Vagina (tissue), 2 donors: ENCODE data around the gene ALK. TPM values are rescaled to one million over a fixed set of nuclear protein-coding genes. Genes with fewer than 3 reads are reported as not detected.

Experiments
- DNase-seq, 2 donors: peaks; one replicate each; pipeline ENCODE4 v3.0.0-alpha.2; 2017; ENCODE audit errors: extremely low spot score in 2 of 2
- H3K27ac ChIP-seq: fragments of 200-600 bp; sonication (generic); one replicate; pipeline ENCODE4 v1.5.1; 2019
- H3K27me3 ChIP-seq: fragments of 200-600 bp; sonication (generic); one replicate; pipeline ENCODE4 v1.5.1; 2019
- H3K36me3 ChIP-seq, 2 donors: fragments of 200-600 bp; sonication (generic); one replicate each; pipeline ENCODE4 v1.5.1; 2017 to 2019
- H3K4me1 ChIP-seq: fragments of 200-600 bp; sonication (generic); one replicate; pipeline ENCODE4 v1.5.1; 2019
- H3K4me3 ChIP-seq, 2 donors: fragments of 200-600 bp; sonication (generic); 1 replicate in 1 of 2; 2 replicates in 1 of 2; pipeline ENCODE4 v1.5.1; 2016 to 2019
- H3K9me3 ChIP-seq: fragments of 200-600 bp; sonication (generic); one replicate; pipeline ENCODE4 v1.5.1; 2019
- POLR2A ChIP-seq, 2 donors: fragments of 450-650 bp; IDR thresholded peaks; one replicate each; pipeline ENCODE4 v1.6.1; 2017; ENCODE audit warnings: antibody characterized with exemption in 2 of 2, mild to moderate bottlenecking in 2 of 2, moderate library complexity in 2 of 2
- POLR2AphosphoS5 ChIP-seq, 2 donors: sonication (generic); formaldehyde crosslinking; IDR thresholded peaks; one replicate each; pipeline ENCODE4 v1.9.0; 2017; ENCODE audit warnings: antibody characterized with exemption in 2 of 2, mild to moderate bottlenecking in 2 of 2, low read depth in 1 of 2; ENCODE audit not compliant: insufficient read depth in 1 of 2
- intact Hi-C: fragments of 100-400 bp; cut with DNase I; formaldehyde crosslinking; loops from one replicate; pipeline ENCODE4 v1.15.1; 2023
- total RNA-seq: library from RNA; depleted of rRNA; stranded (reverse); fragments of >200 nt; gene quantifications from one replicate; pipeline ENCODE4 v1.2.3, GENCODE V29; 2016
- TF ChIP-seq, protein P1 (sequence below), 3 experiments: fragments of 450-650 bp in 2 of 3; fragments of 200-600 bp in 1 of 3; sonication (generic) in 1 of 3; IDR thresholded peaks; one replicate each; pipeline ENCODE4 v1.5.1; 2017 to 2019; ENCODE audit warnings: antibody characterized with exemption in 3 of 3, mild to moderate bottlenecking in 2 of 3, moderate library complexity in 2 of 3

The ALK gene
- total RNA-seq, 1 donor from 2014 or later: 0.74 TPM

DNA sequence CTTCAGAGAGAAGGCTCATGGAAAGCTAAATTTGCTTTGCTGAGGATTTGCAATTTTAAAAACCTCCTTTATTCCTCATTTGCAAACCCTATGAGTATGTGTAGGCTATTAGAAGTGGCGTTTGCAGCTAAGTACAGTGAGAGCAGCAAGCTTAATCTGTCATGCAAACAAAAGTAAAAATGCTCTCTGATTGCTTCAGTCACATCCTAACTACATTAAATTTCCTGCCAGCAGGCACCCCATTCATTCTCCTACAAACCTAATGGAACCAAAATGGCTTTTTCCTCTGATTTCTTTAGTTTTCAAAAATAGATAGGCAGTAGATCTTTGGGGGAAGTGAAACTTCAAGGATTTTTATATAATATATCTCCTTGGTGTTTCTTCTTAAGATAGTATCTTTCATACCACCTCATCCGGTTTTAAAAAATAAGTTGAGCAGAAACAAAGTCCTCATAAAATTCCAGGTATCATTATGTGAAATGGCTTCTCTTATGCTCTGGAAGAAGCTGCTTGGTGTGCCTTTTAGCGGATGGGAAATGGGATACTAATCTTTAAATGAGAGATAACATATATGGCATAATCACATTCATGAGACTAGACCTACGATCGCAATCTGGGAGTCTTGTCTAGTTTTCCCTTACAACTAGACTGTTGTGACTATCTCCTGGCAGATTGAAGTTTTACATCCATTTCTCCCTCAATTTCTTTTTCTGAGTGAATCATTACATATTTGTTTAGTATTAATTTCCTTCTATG is 757.1 kb downstream of the ALK start:
- H3K4me3 ChIP-seq: no peak overlapping the region
- H3K36me3 ChIP-seq: peaks cover 0 to 20% of the 10 kb centered on the region in 2 donors
- H3K4me1 ChIP-seq: no peaks in the 10 kb centered on the region
- no peaks in the 10 kb centered on the region for H3K9me3 ChIP-seq
- TF ChIP-seq POLR2AphosphoS5 (IDR thresholded peaks at IDR 0.05; ENCODE audit: insufficient read depth in 1 of 2, low read depth in 1 of 2) (no peak), POLR2A (IDR thresholded peaks at IDR 0.05) (no peak)
- TF ChIP-seq, protein P1, sequence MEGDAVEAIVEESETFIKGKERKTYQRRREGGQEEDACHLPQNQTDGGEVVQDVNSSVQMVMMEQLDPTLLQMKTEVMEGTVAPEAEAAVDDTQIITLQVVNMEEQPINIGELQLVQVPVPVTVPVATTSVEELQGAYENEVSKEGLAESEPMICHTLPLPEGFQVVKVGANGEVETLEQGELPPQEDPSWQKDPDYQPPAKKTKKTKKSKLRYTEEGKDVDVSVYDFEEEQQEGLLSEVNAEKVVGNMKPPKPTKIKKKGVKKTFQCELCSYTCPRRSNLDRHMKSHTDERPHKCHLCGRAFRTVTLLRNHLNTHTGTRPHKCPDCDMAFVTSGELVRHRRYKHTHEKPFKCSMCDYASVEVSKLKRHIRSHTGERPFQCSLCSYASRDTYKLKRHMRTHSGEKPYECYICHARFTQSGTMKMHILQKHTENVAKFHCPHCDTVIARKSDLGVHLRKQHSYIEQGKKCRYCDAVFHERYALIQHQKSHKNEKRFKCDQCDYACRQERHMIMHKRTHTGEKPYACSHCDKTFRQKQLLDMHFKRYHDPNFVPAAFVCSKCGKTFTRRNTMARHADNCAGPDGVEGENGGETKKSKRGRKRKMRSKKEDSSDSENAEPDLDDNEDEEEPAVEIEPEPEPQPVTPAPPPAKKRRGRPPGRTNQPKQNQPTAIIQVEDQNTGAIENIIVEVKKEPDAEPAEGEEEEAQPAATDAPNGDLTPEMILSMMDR (IDR thresholded peaks at IDR 0.05): no peak
- no peak overlapping the region for H3K27ac ChIP-seq
- H3K27me3 ChIP-seq: no peaks in the 10 kb centered on the region
- DNase-seq: no peak
- intact Hi-C loops: no loop called here

DNA sequence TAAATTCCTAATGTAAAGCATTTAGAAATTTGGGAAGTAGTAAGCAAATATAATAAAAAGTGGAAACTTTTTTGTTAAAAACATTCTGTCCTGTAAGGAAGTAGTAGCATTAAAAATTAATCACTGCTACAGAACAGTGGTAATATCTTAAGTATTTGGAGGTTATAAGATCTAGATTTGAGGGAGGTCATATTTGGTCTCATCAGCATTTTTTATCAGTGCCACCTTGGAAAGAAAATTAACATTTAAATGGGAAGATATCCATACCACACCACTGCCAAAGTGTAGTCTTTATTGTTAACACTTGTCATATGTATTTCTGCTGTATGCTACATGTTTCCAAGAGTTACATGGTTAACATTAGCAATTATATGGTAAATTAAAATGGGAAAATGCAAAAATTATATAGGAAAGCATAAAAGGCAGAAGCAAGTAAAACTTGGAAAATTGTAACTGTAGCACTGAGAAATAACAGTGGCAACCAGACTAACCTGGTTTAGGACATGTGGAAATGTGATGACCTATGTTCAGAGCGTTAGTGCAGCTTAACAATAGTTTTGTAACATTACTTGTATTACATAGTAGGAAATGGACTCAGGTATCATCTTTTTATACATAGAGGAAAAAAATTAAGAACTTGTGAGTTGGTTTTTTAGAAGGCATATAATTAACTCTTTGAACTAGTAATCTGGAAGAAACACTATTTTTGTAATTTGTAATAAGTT is 759.0 kb downstream of the ALK start:
- no peak for DNase-seq
- H3K4me1 ChIP-seq: no peaks in the 10 kb centered on the region
- no peaks in the 10 kb centered on the region for H3K27me3 ChIP-seq
- H3K27ac ChIP-seq: no peak overlapping the region
- no peaks in the 10 kb centered on the region for H3K9me3 ChIP-seq
- H3K36me3 ChIP-seq: peaks cover 0 to 33% of the 10 kb centered on the region in 2 donors
- H3K4me3 ChIP-seq: no peak overlapping the region
- intact Hi-C loops: no loop called here
- TF ChIP-seq, protein P1 (IDR thresholded peaks at IDR 0.05): no peak
- TF ChIP-seq POLR2A (IDR thresholded peaks at IDR 0.05): no peak
- no peak for TF ChIP-seq POLR2AphosphoS5 (IDR thresholded peaks at IDR 0.05; ENCODE audit: insufficient read depth in 1 of 2, low read depth in 1 of 2)

GRCh38 chr2:29160184-29160583 is 761.2 kb downstream of the ALK start:
- TF ChIP-seq, protein P1 (IDR thresholded peaks at IDR 0.05): no peak
- TF ChIP-seq POLR2A (IDR thresholded peaks at IDR 0.05) (no peak), POLR2AphosphoS5 (IDR thresholded peaks at IDR 0.05; ENCODE audit: insufficient read depth in 1 of 2, low read depth in 1 of 2) (no peak)
- DNase-seq: no peak
- H3K4me3 ChIP-seq: no peak overlapping the region
- H3K27me3 ChIP-seq: no peaks in the 10 kb centered on the region
- H3K27ac ChIP-seq: no peak overlapping the region
- no peaks in the 10 kb centered on the region for H3K9me3 ChIP-seq
- H3K4me1 ChIP-seq: no peaks in the 10 kb centered on the region
- H3K36me3 ChIP-seq: peaks cover 0 to 50% of the 10 kb centered on the region in 2 donors
- intact Hi-C loops: no loop called here

- H3K4me1 ChIP-seq: no peaks in the 10 kb centered on the region
- no peak overlapping the region for H3K27ac ChIP-seq
- DNase-seq: no peak
- no peaks in the 10 kb centered on the region for H3K27me3 ChIP-seq
- TF ChIP-seq, protein P1 (IDR thresholded peaks at IDR 0.05): no peak
- TF ChIP-seq POLR2A (IDR thresholded peaks at IDR 0.05) (no peak), POLR2AphosphoS5 (IDR thresholded peaks at IDR 0.05; ENCODE audit: insufficient read depth in 1 of 2, low read depth in 1 of 2) (no peak)
- no peak overlapping the region for H3K4me3 ChIP-seq
- intact Hi-C loops: no loop called here
- peaks cover 0 to 60% of the 10 kb centered on the region in 2 donors for H3K36me3 ChIP-seq
- H3K9me3 ChIP-seq: no peaks in the 10 kb centered on the region
Observed at GRCh38 chr2:29159125-29159524, 762.3 kb downstream of the ALK start.

DNA sequence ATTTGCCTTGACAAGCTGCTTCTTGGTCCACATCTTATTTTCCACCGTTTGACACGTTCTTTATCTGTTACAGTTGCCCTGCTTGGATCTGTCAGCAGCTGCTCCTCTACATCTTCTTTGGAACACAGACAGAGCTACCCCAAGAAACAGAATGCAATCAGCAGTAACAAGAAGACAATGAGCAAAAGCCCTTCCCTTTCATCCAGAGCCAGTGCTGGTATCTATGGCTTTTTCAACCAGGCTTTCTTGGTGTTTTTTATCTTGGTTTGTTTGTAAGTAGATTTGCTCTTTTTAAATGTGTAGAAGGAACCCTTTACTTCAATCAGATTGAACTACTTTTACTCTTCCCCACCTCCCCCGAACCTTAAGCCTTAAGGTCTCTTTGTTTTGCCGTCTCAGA is 764.3 kb downstream of the ALK start:
- Histone ChIP-seq H3K27me3 (no peaks in the 10 kb centered on the region), H3K36me3 (peaks cover 0 to 72% of the 10 kb centered on the region in 2 donors), H3K27ac (no peak overlapping the region), H3K9me3 (no peaks in the 10 kb centered on the region), H3K4me1 (no peaks in the 10 kb centered on the region), H3K4me3 (no peak overlapping the region)
- TF ChIP-seq POLR2A (IDR thresholded peaks at IDR 0.05): no peak
- TF ChIP-seq, protein P1 (IDR thresholded peaks at IDR 0.05): no peak
- TF ChIP-seq POLR2AphosphoS5 (IDR thresholded peaks at IDR 0.05; ENCODE audit: insufficient read depth in 1 of 2, low read depth in 1 of 2): no peak
- DNase-seq: no peak
- intact Hi-C loops: no loop called here
